NCI-H446 (cell line): ENCODE data around the gene STXBP2.

Experiments
- DNase-seq, 2 experiments: peaks; one replicate each; lab custom pipeline; 2025; lab: John Stamatoyannopoulos, UW

Gene STXBP2

GRCh38 chr19:7650148-7650547, 13.2 kb downstream of the STXBP2 start:
- no peak for DNase-seq

DNA sequence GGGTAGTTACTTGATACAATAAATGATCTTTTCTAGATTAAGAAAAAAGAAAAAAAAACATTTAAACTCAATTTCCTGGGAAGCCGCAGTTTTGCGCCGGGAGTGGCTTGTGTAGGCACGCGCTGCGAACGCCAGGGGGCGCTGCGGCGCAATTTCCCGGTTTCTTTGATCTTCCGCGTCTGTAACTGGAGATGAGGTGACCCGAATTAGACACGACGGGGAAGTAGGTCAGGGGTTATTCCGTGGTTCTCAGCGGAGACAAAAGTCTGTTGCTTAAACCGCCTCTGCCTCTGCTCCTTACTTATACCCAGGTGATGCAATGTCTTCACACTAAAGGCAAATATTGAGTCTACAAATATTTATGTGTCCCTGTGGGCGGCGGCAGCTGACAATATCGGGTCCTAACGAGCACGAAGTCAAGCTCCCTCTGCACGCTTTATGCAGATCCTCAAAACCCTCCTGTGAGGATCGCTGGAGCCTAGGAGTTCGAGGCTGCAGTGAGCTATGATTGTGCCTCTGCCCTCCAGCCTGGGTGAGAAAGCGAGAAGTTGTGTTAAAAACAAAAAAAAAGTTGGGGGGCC, 15.2 kb downstream of the STXBP2 start:
- peak in 1 of 2 experiments; percentile 81 for DNase-seq

DNA sequence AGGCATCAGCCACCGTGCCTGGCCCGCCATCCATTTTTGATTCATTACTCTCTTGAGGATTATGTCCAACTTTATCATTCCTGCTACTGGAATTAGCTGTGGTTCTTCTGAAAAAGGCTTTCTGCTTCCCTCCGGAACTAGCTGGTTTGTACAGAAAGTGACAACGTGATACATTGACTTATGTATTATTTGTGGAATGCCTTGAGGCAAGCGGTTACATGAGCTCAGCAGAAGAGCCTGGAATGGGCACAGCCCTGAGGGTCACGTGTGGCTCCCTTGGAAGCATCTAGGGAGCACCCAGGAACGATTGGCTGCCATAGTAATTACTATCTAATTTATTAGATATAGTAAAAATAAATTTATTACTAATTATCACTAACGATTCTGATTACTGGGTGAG, 17.5 kb downstream of the STXBP2 start:
- DNase-seq = no peak

GRCh38 chr19:7655581-7655980, 18.7 kb downstream of the STXBP2 start:
- no peak for DNase-seq

GRCh38 chr19:7657131-7657751, 20.3 kb downstream of the STXBP2 start:
- no peak for DNase-seq

DNA sequence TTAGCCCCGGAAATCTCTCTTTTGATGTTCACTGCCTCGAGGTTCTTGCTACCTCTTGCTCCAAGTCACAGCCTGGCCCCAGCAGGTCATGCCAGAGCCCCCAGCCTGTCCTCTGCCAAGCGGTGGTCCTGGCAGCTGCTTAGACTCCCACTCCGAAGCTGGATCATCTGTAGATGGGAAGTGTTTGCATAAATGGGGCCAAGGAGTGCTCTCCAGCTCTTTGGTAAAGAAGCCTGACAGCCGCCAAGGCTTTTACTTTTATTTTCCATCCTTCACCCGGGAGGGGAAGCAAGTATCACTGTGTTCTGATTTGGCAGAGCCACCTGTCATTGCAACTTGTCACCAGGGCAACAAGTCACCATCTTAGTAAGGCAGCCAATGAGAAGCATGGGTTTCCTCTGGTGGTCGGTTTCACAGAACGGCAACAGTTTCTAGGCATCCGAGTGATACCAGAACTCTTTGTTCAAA, 21.3 kb downstream of the STXBP2 start:
- DNase-seq = no peak

DNA sequence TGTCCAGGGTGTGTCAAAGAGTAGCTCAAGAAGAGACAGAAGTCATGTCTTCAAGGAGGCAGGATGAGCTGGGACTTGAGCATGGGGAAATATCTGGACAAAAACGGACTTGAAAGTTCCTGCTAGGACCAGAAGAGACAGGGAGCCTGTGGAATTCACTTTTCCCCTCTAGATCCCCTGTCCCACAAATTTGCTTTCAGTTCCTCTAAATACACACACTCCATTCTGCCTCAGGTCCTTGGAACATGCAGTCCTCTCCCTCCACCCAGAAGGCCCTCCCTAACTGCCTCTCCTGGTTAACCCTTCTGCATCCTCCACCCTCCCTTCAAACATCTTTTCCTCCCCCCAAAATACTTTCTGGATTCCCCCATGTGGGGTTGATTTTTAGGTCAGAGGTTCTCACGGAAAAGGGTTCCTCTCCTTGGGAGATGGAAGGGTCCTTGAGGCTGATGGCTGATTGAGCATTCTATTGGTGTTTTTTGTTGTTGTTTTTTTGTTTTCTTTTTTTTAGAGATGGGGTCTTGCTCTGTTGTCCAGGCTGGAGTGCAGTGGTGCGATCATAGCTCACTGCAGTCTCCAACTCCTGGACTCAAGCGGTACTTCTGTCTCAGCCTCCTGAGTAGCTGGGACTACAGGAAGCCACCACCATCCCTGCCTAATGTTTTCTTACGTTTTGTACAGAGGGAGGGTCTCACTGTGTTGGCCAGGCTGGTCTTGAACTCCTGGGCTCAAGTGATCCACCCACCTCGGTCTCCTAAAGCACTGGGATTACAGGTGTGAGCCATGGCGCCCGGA, 25.0 kb downstream of the STXBP2 start:
- DNase-seq = no peak

- DNase-seq = no peak
Measured at GRCh38 chr19:7662657-7663056, 25.7 kb downstream of the STXBP2 start.

GRCh38 chr19:7663706-7664105, 26.8 kb downstream of the STXBP2 start:
- DNase-seq = no peak

DNA sequence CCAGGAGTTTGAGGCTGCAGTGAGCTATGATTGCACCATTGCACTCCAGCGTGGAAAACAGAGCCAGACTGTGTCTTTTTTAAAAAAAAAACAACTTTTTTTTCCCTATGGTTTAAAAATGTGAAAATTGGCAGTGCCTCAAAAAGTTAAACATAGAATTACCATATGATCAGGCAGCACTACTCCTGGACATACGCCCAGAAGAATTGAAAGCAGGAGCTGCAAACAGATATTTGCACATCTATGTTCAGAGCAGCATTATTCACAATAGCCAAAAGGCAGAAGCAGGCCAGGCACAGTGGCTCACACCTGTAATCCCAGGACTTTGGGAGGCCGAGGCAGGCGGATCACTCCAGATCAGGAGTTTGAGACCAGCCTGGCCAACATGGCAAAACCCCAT, 28.2 kb downstream of the STXBP2 start:
- peak in 1 of 2 experiments; percentile 79 for DNase-seq

DNA sequence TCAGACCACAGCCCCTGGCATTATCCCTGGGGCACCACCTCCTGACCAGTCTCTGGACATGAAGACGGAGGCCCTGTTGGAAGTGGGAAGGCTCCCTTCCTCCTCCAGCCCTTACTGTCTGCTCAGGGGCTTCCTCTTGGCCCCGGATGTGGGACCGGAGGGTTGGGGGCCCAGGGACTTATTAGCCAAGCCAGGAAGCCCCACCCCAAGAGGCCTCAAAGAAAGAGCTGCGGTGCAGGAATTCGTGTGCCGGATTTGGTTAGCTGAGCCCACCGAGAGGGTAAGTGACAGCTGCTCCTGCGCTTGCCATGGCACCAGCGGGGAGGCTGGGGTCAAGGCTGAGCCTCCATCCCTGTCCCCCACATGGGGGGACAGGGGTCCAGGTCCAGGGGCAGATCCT, 31.9 kb downstream of the STXBP2 start, which contains the start of gene RETN:
RETN (plus strand) TSS at position 208 of the 400 bp plus-strand sequence. CDS start 278 bp downstream, outside the sequence.
- no peak for DNase-seq

GRCh38 chr19:7669641-7670040, 32.7 kb downstream of the STXBP2 start:
- DNase-seq = no peak

GRCh38 chr19:7670150-7670783, 33.4 kb downstream of the STXBP2 start:
- DNase-seq = peak in 1 of 2 experiments; percentile 48

DNA sequence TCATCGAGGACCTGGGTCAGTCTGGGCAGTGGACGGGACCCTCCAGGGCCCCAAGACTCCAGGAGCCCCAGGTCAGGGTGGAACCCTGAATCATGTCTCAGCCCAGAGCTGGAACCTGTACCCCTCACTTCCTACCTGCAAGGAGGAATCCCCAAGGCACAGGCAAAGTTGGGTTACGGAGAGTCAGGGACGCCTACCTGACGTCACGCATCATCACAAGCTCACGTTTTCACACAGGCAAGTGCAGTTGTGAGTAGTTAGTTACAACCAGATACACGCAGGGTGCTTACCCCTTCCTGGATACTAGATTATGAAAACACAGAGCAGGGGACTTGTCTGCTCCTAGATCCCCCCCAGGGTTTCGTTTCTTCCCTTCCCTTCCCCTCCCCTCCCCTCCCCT, 33.9 kb downstream of the STXBP2 start:
- no peak for DNase-seq

GRCh38 chr19:7672522-7672921, 35.6 kb downstream of the STXBP2 start:
- no peak for DNase-seq

- peak; percentile 58 to 84 for DNase-seq
Measured at GRCh38 chr19:7674010-7675005, 37.4 kb downstream of the STXBP2 start.

- DNase-seq = no peak
Measured at GRCh38 chr19:7676376-7676775, 39.5 kb downstream of the STXBP2 start.

- DNase-seq = no peak
Measured at GRCh38 chr19:7676854-7677253, 39.9 kb downstream of the STXBP2 start, which contains the start of gene MCEMP1. MCEMP1 (plus strand) TSS chr19:7677090; CDS start chr19:7677121, 31 bp downstream.

- no peak for DNase-seq
Measured at GRCh38 chr19:7677669-7678311, 40.9 kb downstream of the STXBP2 start.

DNA sequence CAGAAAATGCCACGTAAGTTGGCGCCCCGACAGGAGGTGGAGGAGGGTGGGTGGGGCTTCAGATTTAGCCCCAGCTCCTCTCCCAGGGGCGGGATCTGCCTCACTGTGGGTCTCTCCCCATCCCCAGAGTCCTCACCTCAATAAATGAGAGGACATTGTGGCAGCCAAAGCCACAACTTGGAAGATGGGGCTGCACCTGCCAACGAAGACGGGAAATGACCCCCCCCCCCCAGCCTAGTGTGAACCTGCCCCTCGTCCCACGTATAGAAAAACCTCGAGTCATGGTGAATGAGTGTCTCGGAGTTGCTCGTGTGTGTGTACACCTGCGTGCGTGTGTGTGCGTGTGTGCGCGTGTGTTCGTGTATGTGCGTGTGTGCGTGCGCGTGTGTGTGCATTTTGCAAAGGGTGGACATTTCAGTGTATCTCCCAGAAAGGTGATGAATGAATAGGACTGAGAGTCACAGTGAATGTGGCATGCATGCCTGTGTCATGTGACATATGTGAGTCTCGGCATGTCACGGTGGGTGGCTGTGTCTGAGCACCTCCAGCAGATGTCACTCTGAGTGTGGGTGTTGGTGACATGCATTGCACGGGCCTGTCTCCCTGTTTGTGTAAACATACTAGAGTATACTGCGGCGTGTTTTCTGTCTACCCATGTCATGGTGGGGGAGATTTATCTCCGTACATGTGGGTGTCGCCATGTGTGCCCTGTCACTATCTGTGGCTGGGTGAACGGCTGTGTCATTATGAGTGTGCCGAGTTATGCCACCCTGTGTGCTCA, 42.3 kb downstream of the STXBP2 start:
- no peak for DNase-seq
